KOPT-K1 (cell line): ENCODE data around the gene ABHD12B.

Experiments used
- H3K27ac ChIP-seq: fragments of 200-600 bp; sonication (generic); 2 replicates; pipeline ENCODE4 v1.5.1; 2016; ENCODE audit warnings: antibody characterized with exemption, mild to moderate bottlenecking, low read depth, low read length; ENCODE audit not compliant: poor library complexity, severe bottlenecking
- H3K36me3 ChIP-seq: fragments of 200-600 bp; sonication (generic); 2 replicates; pipeline ENCODE4 v1.5.1; 2017; ENCODE audit warnings: antibody characterized with exemption, mild to moderate bottlenecking, low read length, moderate library complexity; ENCODE audit not compliant: insufficient read depth
- H3K9me3 ChIP-seq: fragments of 200-600 bp; sonication (generic); 2 replicates; pipeline ENCODE4 v1.5.1; 2017; ENCODE audit warnings: antibody characterized with exemption, low read length, mild to moderate bottlenecking; ENCODE audit not compliant: insufficient read depth, poor library complexity, severe bottlenecking

Gene ABHD12B

DNA sequence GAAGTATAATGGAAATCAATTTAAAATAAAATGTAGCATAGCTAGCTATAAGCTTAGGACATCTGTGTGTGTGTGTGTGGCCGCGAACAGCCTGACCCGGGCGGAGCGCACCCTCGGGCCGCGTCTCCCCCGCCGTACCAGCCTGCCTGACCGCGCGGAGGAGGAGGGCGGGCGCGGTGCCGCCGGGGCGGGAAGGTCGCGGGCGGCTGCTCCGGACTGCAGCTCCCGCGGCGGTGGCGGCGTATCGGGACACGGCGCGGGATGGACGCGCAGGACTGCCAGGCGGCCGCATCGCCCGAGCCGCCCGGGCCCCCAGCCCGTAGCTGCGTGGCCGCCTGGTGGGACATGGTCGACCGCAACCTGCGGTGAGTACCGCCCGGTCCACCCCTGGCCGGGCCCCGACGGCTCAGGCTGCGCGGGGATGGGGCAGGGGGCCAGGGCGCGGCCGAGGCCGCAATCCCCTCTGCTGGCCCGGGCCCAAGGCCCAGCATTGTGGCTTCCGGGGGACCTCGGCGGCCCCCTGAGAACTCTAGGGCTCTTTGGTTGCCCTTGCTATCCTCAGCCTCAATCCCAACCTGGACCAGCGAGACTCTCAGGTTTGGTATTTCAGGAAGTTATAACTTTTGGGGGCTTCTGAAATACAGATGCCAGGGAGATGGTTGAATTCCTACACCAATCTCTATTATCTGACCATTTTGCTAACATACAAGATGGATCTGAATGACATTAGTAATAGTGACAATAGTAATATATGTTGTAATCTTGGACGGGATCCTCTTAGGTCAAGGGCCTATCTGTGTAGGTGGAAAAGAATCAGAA lies at the start of gene ABHD12B:
ABHD12B (plus strand) TSS at position 140 of the 819 bp plus-strand sequence; CDS start at position 262, 122 bp downstream.
- H3K9me3 ChIP-seq: no peaks in the 10 kb centered on the region
- no peak within 1 kb of the TSS for H3K27ac ChIP-seq
- no peaks in the 10 kb centered on the region for H3K36me3 ChIP-seq

- H3K9me3 ChIP-seq: no peaks in the 10 kb centered on the region
- peaks cover 6% of the 10 kb centered on the region; the same call in 1 of the 2 replicates for H3K36me3 ChIP-seq
- H3K27ac ChIP-seq: no peak overlapping the region
Measured at GRCh38 chr14:50822501-50823042, 49.3 kb upstream of the ABHD12B start.

DNA sequence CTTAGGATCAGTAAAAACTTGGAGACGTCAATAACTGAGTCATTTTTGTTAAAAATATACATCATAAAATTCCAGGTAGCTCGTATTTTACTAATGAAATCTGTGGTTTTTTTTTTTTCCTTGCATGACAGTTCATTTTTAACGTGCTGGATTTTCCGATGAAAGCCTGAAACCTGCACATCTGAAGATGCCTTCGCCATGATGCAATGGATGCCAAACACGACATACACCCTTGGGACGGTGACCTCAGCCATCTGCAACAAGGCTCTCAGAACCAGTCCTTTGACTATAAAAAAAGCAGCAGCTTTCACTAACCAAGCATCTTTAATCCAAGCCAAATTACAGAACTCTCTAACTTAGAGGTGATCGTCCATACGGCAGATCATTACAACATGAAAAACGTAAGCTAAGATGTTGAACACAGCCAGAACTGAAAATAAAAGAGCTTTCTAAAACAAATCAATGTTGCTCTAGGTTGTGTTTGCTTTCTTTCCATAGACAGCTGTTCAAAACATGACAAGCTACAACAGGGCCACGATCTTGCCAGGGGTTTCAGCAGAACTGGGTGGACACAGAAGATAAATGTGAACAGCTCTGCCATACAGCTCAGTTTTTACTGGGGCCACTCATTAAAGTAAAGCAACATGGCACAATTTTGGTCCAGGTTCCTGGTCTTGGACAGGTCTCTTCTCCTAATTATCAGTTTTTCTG lies 48.6 kb upstream of the ABHD12B start:
- no peak overlapping the region for H3K27ac ChIP-seq
- no peaks in the 10 kb centered on the region for H3K9me3 ChIP-seq
- H3K36me3 ChIP-seq: peaks cover 6% of the 10 kb centered on the region; the same call in 1 of the 2 replicates

DNA sequence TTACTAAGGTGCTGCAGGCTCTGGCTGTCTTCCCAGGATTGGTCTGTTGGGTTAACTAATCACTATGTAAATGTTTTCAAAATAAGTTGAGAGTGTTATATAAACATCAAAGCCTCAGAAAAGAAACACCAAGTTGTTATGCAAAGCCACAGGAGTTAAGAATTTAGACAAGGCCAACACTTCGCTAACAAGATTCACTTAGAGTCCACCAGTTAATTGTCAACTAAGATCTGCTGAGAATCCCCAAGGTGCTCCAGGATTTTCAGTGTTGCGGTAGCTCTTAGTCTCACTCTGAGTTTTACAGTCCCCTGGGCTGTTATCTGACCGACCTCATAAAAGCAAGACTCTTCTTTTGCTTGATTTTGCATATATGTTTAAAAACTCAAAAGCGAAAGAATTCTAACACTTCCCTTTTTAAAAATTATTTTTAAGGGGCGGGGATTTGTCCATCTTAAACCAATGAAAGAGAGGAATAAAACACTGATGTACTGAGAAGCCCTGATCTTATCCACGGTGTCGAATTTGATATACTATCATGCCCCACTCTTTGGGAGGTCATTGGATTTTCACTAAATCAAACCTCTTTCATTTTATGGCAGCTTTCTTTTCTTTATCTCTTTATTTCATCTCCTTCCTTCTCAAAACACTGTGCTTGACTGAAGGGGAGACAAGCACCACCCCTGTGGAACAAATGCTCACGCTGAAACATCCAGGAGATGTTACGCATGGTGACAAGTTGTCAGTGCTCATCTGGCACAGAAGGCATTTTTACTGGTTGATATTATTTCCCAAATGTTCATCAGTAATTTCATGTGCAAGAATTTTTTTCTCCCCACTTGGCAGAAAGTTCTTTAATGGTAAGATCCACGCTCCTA lies 47.9 kb upstream of the ABHD12B start:
- H3K36me3 ChIP-seq: peaks cover 6% of the 10 kb centered on the region; the same call in 1 of the 2 replicates
- no peak overlapping the region for H3K27ac ChIP-seq
- H3K9me3 ChIP-seq: no peaks in the 10 kb centered on the region

DNA sequence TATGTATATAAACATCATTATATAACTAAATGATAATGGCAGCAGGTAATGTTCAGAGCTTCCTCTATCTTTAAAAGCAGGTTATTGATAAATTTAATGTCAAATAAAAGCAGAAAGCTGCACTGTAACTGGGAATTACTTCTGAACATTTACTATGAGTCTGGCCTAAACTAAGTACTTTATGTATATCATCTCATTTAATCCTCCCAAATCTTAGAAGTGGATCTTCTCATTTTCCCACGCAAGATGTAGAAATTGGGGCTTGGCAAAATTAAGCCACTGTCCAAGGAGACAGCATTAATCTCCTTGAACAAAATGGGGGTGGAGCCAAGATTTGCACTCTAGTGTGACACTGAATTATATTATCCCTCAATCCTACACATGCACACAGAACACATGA lies 46.5 kb upstream of the ABHD12B start:
- Histone ChIP-seq H3K36me3 (peaks cover 1% of the 10 kb centered on the region; the same call in 1 of the 2 replicates), H3K27ac (no peak overlapping the region), H3K9me3 (no peaks in the 10 kb centered on the region)

GRCh38 chr14:50826681-50827080 lies 45.2 kb upstream of the ABHD12B start:
- Histone ChIP-seq H3K27ac (no peak overlapping the region), H3K9me3 (no peaks in the 10 kb centered on the region), H3K36me3 (no peaks in the 10 kb centered on the region)

- Histone ChIP-seq H3K9me3 (no peaks in the 10 kb centered on the region), H3K27ac (no peak overlapping the region)
Measured at GRCh38 chr14:50828721-50829488, 42.9 kb upstream of the ABHD12B start.

GRCh38 chr14:50829489-50830043 lies 42.3 kb upstream of the ABHD12B start:
- Histone ChIP-seq H3K36me3 (no peaks in the 10 kb centered on the region), H3K9me3 (no peaks in the 10 kb centered on the region), H3K27ac (peak overlapping the region; percentile 34)

More at GRCh38 chr14:50828721-50829488, 42.9 kb upstream of the ABHD12B start:
- no peaks in the 10 kb centered on the region for H3K36me3 ChIP-seq

GRCh38 chr14:50830044-50830931 lies 41.6 kb upstream of the ABHD12B start:
- Histone ChIP-seq H3K27ac (peak overlapping the region; percentile 50), H3K36me3 (no peaks in the 10 kb centered on the region), H3K9me3 (no peaks in the 10 kb centered on the region)

GRCh38 chr14:50830932-50831725 lies 40.7 kb upstream of the ABHD12B start, which contains the start of gene NIN:
Gene NIN (minus strand): TSS chr14:50831162. CDS start chr14:50822056, 9,106 bp downstream.
- H3K9me3 ChIP-seq: no peaks in the 10 kb centered on the region
- peak within 1 kb of the TSS; percentile 50 for H3K27ac ChIP-seq
- H3K36me3 ChIP-seq: no peaks in the 10 kb centered on the region

DNA sequence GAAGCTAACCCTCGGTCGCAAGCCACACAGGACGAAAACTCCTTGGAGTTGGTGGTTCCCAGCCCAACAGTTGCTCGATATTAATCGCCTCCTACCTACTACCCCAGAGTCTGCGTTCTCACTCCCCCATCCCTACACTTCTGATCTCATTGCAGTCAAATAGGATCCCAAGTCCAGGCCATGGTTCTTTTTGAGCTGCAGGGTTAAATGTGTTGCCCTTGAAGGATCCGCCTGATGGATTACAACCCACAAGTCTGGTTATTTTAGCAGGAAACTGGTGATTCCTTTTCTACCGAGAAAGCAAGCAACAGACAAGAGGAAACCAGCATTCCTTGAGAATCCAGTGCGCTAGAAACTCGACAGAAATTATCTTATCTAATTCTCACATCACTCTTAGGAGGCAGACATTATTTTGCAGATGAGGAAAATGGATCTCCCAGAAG lies 40.1 kb upstream of the ABHD12B start:
- H3K27ac ChIP-seq: peak overlapping the region; percentile 50
- no peaks in the 10 kb centered on the region for H3K36me3 ChIP-seq
- no peaks in the 10 kb centered on the region for H3K9me3 ChIP-seq

DNA sequence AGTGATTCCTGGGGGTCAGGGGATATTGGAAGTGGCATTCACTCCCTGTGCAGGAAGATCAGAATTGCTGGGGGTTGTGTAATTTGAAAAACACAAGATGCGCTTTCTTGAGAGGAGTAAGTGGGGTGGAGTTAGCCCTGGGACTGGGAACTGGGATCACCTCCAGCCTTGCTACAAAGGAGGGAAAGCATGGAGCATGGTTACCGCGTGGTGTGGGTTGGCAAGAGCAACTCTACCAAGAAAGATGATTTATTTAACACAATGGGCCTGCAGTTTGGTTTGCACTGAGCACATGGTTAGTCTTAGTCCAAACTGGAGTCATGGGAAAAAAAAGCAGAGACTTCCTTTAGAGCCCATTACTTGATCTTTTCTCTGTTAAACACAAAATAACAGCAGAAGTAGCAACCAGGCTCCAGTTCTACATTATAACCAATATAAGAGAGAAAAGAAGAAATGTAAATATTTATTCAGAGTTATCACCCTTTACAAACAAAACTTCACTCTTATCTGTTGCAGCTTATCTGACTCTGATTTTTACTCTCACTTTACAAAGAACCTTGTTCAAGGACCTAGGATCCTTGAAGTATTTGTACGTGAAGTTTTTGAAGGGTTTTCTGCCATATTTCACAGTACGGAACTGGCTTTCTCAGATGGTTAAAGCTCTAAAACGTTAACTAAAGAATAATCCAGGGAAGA lies 38.8 kb upstream of the ABHD12B start:
- Histone ChIP-seq H3K9me3 (no peaks in the 10 kb centered on the region), H3K36me3 (no peaks in the 10 kb centered on the region), H3K27ac (no peak overlapping the region)
